Activated CD4-positive, alpha-beta memory T cell treated with anti-CD3 and anti-CD28 coated beads, Interleukin-2, amount 10 ng/mL, durations not matched to agents 7 days and 5 days (primary cell): ENCODE results near the gene NRM. TPM values are rescaled to one million over a fixed set of nuclear protein-coding genes. Genes with fewer than 3 reads are reported as not detected.

Source experiments
- CTCF ChIA-PET: fragments of 350-600 bp; sonication (Branson Sonifier 250); formaldehyde crosslinking; loops from one replicate; lab custom pipeline; 2021; ENCODE audit warnings: antibody characterized with exemption, inconsistent platforms; lab: Charles Lee
- POLR2A ChIA-PET: fragments of 350-600 bp; sonication (Branson Sonifier 250); formaldehyde crosslinking; loops from one replicate; lab custom pipeline; 2021; ENCODE audit warnings: antibody characterized with exemption; lab: Charles Lee
- DNase-seq: peaks from one replicate; pipeline ENCODE4 v3.0.0-alpha.2; 2020
- H3K27ac Mint-ChIP-seq: one replicate; pipeline ENCODE4 v1.8.0; 2021; ENCODE audit warnings: mild to moderate bottlenecking, mixed read lengths
- H3K27me3 Mint-ChIP-seq: one replicate; pipeline ENCODE4 v1.8.0; 2021; ENCODE audit warnings: mixed read lengths
- H3K36me3 Mint-ChIP-seq: one replicate; pipeline ENCODE4 v1.8.0; 2021; ENCODE audit warnings: low read depth, mixed read lengths
- H3K4me1 Mint-ChIP-seq: one replicate; pipeline ENCODE4 v1.8.0; 2021; ENCODE audit warnings: mixed read lengths
- H3K4me3 Mint-ChIP-seq: one replicate; pipeline ENCODE4 v1.8.0; 2021; ENCODE audit warnings: mild to moderate bottlenecking, mixed read lengths
- H3K9me3 Mint-ChIP-seq: one replicate; pipeline ENCODE4 v1.8.0; 2021; ENCODE audit warnings: mixed read lengths
- total RNA-seq, 2 experiments: library from RNA; stranded (reverse); gene quantifications; one replicate each; pipeline ENCODE4 v1.2.3, GENCODE V29; 2021

The NRM gene
- total RNA-seq, 2 experiments from 2014 or later: 40.5 to 41.1 TPM

GRCh38 chr6:30647242-30648116, 43.3 kb downstream of the NRM start:
- H3K27me3 Mint-ChIP-seq: no peaks in the 10 kb centered on the region
- DNase-seq: peak; percentile 78
- peaks cover 23% of the 10 kb centered on the region for H3K36me3 Mint-ChIP-seq
- H3K4me1 Mint-ChIP-seq: peaks cover 25% of the 10 kb centered on the region
- H3K27ac Mint-ChIP-seq: peak overlapping the region; percentile 90
- H3K9me3 Mint-ChIP-seq: no peaks in the 10 kb centered on the region
- ChIA-PET POLR2A (interaction anchor here (0.6 to 3.1 kb wide), 12 partner anchors 21 to 1005 kb away, joined by 3 to 18 read pairs (median 4); partner anchors contain the start of genes ATAT1, MDC1, MRPS18B and PPP1R10), CTCF (interaction anchor here (1.1 to 1.8 kb wide), 5 partner anchors 20 to 84 kb away, joined by 3 to 11 read pairs (median 5); no protein-coding TSS in a partner anchor)
- H3K4me3 Mint-ChIP-seq: peak overlapping the region; percentile 83

GRCh38 chr6:30646450-30647241, 44.1 kb downstream of the NRM start, which contains the start of gene C6orf136:
C6orf136 (plus strand) TSS chr6:30647133; CDS start chr6:30647232, 99 bp downstream.
- Mint-ChIP-seq H3K9me3 (no peaks in the 10 kb centered on the region), H3K27me3 (no peaks in the 10 kb centered on the region), H3K36me3 (peaks cover 16% of the 10 kb centered on the region), H3K4me1 (peaks cover 27% of the 10 kb centered on the region), H3K27ac (peak within 1 kb of the TSS; percentile 90), H3K4me3 (peak within 1 kb of the TSS; percentile 83)
- ChIA-PET CTCF (interaction anchor here (0.6 to 1.8 kb wide), 7 partner anchors 31 to 753 kb away, joined by 3 to 11 read pairs (median 4); no protein-coding TSS in a partner anchor), POLR2A (interaction anchor here (0.6 to 3.1 kb wide), 8 partner anchors 15 to 183 kb away, joined by 3 to 18 read pairs (median 4); partner anchors contain the start of genes DHX16, MDC1, MRPS18B and PPP1R10)
- peak; percentile 94 for DNase-seq

GRCh38 chr6:30645989-30646388, 44.8 kb downstream of the NRM start:
- H3K27ac Mint-ChIP-seq: no peak overlapping the region
- H3K9me3 Mint-ChIP-seq: no peaks in the 10 kb centered on the region
- DNase-seq: no peak
- H3K4me3 Mint-ChIP-seq: peak overlapping the region; percentile 83
- no peaks in the 10 kb centered on the region for H3K27me3 Mint-ChIP-seq
- POLR2A ChIA-PET: interaction anchor here (1.3 to 3.1 kb wide), 5 partner anchors 26 to 71 kb away, joined by 4 to 18 read pairs (median 5); partner anchors contain the start of genes DHX16, MDC1, MRPS18B and PPP1R10
- H3K4me1 Mint-ChIP-seq: peaks cover 32% of the 10 kb centered on the region
- H3K36me3 Mint-ChIP-seq: peaks cover 11% of the 10 kb centered on the region
- CTCF ChIA-PET: interaction anchor here (0.7 to 1.8 kb wide), 6 partner anchors 30 to 105 kb away, joined by 4 to 11 read pairs (median 5); no protein-coding TSS in a partner anchor

GRCh38 chr6:30644769-30645168, 46.0 kb downstream of the NRM start:
- H3K4me3 Mint-ChIP-seq: no peak overlapping the region
- peaks cover 41% of the 10 kb centered on the region for H3K4me1 Mint-ChIP-seq
- H3K27me3 Mint-ChIP-seq: no peaks in the 10 kb centered on the region
- H3K9me3 Mint-ChIP-seq: no peaks in the 10 kb centered on the region
- no peak overlapping the region for H3K27ac Mint-ChIP-seq
- ChIA-PET POLR2A (interaction anchor here (0.6 to 3.1 kb wide), 3 partner anchors 27 to 103 kb away, joined by 3 to 18 read pairs (median 3); partner anchors contain the start of gene MRPS18B), CTCF (interaction anchor here (0.7 kb wide), 1 partner anchor 65 kb away, joined by 3 read pairs; no protein-coding TSS in a partner anchor)
- no peak for DNase-seq
- peaks cover 10% of the 10 kb centered on the region for H3K36me3 Mint-ChIP-seq

- H3K9me3 Mint-ChIP-seq: no peaks in the 10 kb centered on the region
- ChIA-PET CTCF (no interaction called here), POLR2A (interaction anchor here (0.6 kb wide), 1 partner anchor 11 kb away, joined by 3 read pairs; no protein-coding TSS in a partner anchor)
- H3K36me3 Mint-ChIP-seq: peaks cover 10% of the 10 kb centered on the region
- no peak overlapping the region for H3K27ac Mint-ChIP-seq
- H3K4me1 Mint-ChIP-seq: peaks cover 35% of the 10 kb centered on the region
- H3K27me3 Mint-ChIP-seq: no peaks in the 10 kb centered on the region
- H3K4me3 Mint-ChIP-seq: no peak overlapping the region
- no peak for DNase-seq
These were observed 47.1 kb downstream of the NRM start for GRCh38 chr6:30643656-30644055.

- CTCF ChIA-PET: interaction anchor here (0.8 to 2.0 kb wide), 11 partner anchors 23 to 439 kb away, joined by 3 to 8 read pairs (median 4); partner anchors contain the start of genes DHX16 and MRPS18B
- H3K9me3 Mint-ChIP-seq: no peaks in the 10 kb centered on the region
- H3K4me3 Mint-ChIP-seq: no peak overlapping the region
- H3K4me1 Mint-ChIP-seq: peaks cover 21% of the 10 kb centered on the region
- POLR2A ChIA-PET: interaction anchor here (1.2 to 1.8 kb wide), 3 partner anchors 11 to 25 kb away, joined by 4 to 6 read pairs (median 5); partner anchors contain the start of genes MRPS18B and PPP1R10
- no peak for DNase-seq
- H3K27ac Mint-ChIP-seq: peak overlapping the region; percentile 17
- no peaks in the 10 kb centered on the region for H3K27me3 Mint-ChIP-seq
- peaks cover 10% of the 10 kb centered on the region for H3K36me3 Mint-ChIP-seq
These were observed 49.7 kb downstream of the NRM start for GRCh38 chr6:30641048-30641447.

- H3K4me3 Mint-ChIP-seq: no peak overlapping the region
- CTCF ChIA-PET: interaction anchor here (1.1 to 2.0 kb wide), 10 partner anchors 23 to 439 kb away, joined by 3 to 8 read pairs (median 4); partner anchors contain the start of genes DHX16 and MRPS18B
- no peak overlapping the region for H3K27ac Mint-ChIP-seq
- peaks cover 16% of the 10 kb centered on the region for H3K4me1 Mint-ChIP-seq
- H3K27me3 Mint-ChIP-seq: no peaks in the 10 kb centered on the region
- no peak for DNase-seq
- POLR2A ChIA-PET: interaction anchor here (1.2 to 1.8 kb wide), 3 partner anchors 11 to 24 kb away, joined by 4 to 6 read pairs (median 5); partner anchors contain the start of genes MRPS18B and PPP1R10
- H3K36me3 Mint-ChIP-seq: peaks cover 10% of the 10 kb centered on the region
- no peaks in the 10 kb centered on the region for H3K9me3 Mint-ChIP-seq
These were observed 50.3 kb downstream of the NRM start for GRCh38 chr6:30640481-30640880.

Other genes starting within 250 kb of the NRM start
- 100 to 1,000 TPM; 757 to 767 TPM for gene HLA-E, start 201.5 kb downstream of the NRM start, total RNA-seq
- 10 to 100 TPM; 62.1 to 70.8 TPM for gene GNL1, start 134.5 kb downstream of the NRM start, total RNA-seq
- gene PRR3, start 133.7 kb downstream of the NRM start, total RNA-seq: 10 to 100 TPM; 15.3 TPM
- 10 to 100 TPM; 64.3 to 65.2 TPM for gene ABCF1, start 119.5 kb downstream of the NRM start, total RNA-seq
- 100 to 1,000 TPM in 1 of 2 experiments, 10 to 100 TPM in 1; 96.1 to 103 TPM for gene PPP1R10, start 73.7 kb downstream of the NRM start, total RNA-seq
- gene MRPS18B, start 73.1 kb downstream of the NRM start, total RNA-seq: 10 to 100 TPM; 42.4 to 42.8 TPM
- gene ATAT1, start 64.1 kb downstream of the NRM start, total RNA-seq: 1 to 10 TPM; 6.3 to 8.0 TPM
- gene C6orf136, start 43.9 kb downstream of the NRM start, total RNA-seq: 10 to 100 TPM; 21.7 to 24.4 TPM
- 10 to 100 TPM; 35.6 to 37.6 TPM for gene DHX16, start 18.0 kb downstream of the NRM start, total RNA-seq
- gene PPP1R18, start 4.3 kb downstream of the NRM start, total RNA-seq: 100 to 1,000 TPM; 269 to 283 TPM
- 10 to 100 TPM; 49.7 to 54.6 TPM for gene MDC1, start 26.3 kb upstream of the NRM start, total RNA-seq
- gene TUBB, start 29.4 kb upstream of the NRM start, total RNA-seq: 1,000 to 10,000 TPM; 1,162 to 1,172 TPM
- 100 to 1,000 TPM; 125 to 131 TPM for gene FLOT1, start 51.7 kb upstream of the NRM start, total RNA-seq
- 10 to 100 TPM; 11.2 to 13.1 TPM for gene IER3, start 53.6 kb upstream of the NRM start, total RNA-seq
- gene DDR1, start 193.5 kb upstream of the NRM start, total RNA-seq: 1 to 10 TPM; 1.8 to 3.2 TPM
- 10 to 100 TPM; 25.6 to 26.4 TPM for gene GTF2H4, start 217.2 kb upstream of the NRM start, total RNA-seq
- 10 to 100 TPM; 33.6 to 37.0 TPM for gene VARS2, start 223.3 kb upstream of the NRM start, total RNA-seq
- not detected for gene SFTA2, start 241.2 kb upstream of the NRM start, total RNA-seq
- not detected for gene MUCL3, start 250.0 kb upstream of the NRM start, total RNA-seq